H1 (cell line): ENCODE measurements around the gene PPIG. TPM values are rescaled to one million over a fixed set of nuclear protein-coding genes. Genes with fewer than 3 reads are reported as not detected.

ENCODE experiments used
- CTCF ChIA-PET: fragments of 300-600 bp; sonication (Branson Sonifier 250); formaldehyde crosslinking; loops from one replicate; lab custom pipeline; 2021; ENCODE audit not compliant: partially characterized antibody; lab: Charles Lee
- POLR2A ChIA-PET: fragments of 300-600 bp; sonication (Branson Sonifier 250); formaldehyde crosslinking; loops from one replicate; lab custom pipeline; 2021; ENCODE audit warnings: inconsistent platforms; ENCODE audit not compliant: partially characterized antibody; lab: Charles Lee
- DNase-seq, 2 experiments: peaks; one replicate each; pipeline versions ENCODE4 v3.0.0 to v3.0.0-alpha.2; 2010 to 2022; ENCODE audit warnings: low spot score in 2 of 2, low read depth in 1 of 2, mixed read lengths in 1 of 2
- FAIRE-seq: peaks from 2 replicates; lab custom pipeline; 2011; peaks lifted over from hg19 to GRCh38; lab: Jason Lieb, UNC
- H2AFZ ChIP-seq: 2 replicates; pipeline ENCODE4 v1.8.1; 2012; ENCODE audit warnings: low read length, inconsistent platforms
- H2AK5ac ChIP-seq: 2 replicates; pipeline ENCODE4 v1.6.1; 2013; ENCODE audit warnings: low read depth, low read length
- H2BK120ac ChIP-seq: replicated peaks from 2 replicates; pipeline ENCODE3; 2013; ENCODE audit warnings: low read depth, low read length, inconsistent platforms
- H2BK12ac ChIP-seq: 2 replicates; pipeline ENCODE4 v1.6.1; 2013; ENCODE audit warnings: low read depth, low read length
- H2BK15ac ChIP-seq: 2 replicates; pipeline ENCODE4 v1.6.1; 2013; ENCODE audit warnings: low read length
- H2BK20ac ChIP-seq: 2 replicates; pipeline ENCODE4 v1.6.1; 2013; ENCODE audit warnings: low read length
- H2BK5ac ChIP-seq: 2 replicates; pipeline ENCODE4 v1.6.1; 2013; ENCODE audit warnings: low read depth, low read length
- H3K14ac ChIP-seq: 2 replicates; pipeline ENCODE4 v1.6.1; 2013; ENCODE audit warnings: inconsistent platforms; ENCODE audit not compliant: insufficient read length
- H3K18ac ChIP-seq: 2 replicates; pipeline ENCODE4 v1.6.1; 2013; ENCODE audit warnings: low read length; ENCODE audit errors: extremely low read depth
- H3K23ac ChIP-seq: 2 replicates; pipeline ENCODE4 v1.6.1; 2013; ENCODE audit warnings: inconsistent platforms; ENCODE audit not compliant: insufficient read length
- H3K23me2 ChIP-seq: 2 replicates; pipeline ENCODE4 v1.6.1; 2013; ENCODE audit warnings: low read depth, low read length
- H3K27ac ChIP-seq: 2 replicates; pipeline ENCODE4 v1.6.1; 2011; ENCODE audit warnings: low read depth, low read length, inconsistent platforms
- H3K27me3 ChIP-seq, 4 experiments: replicated peaks in 1 of 4; 1 replicate in 1 of 4; 2 replicates in 3 of 4; pipeline versions ENCODE4 v1.6.1 to v1.8.1; 2011 to 2013; ENCODE audit warnings: low read length in 3 of 4, mild to moderate bottlenecking in 3 of 4, inconsistent platforms in 2 of 4, mixed read lengths in 2 of 4, moderate library complexity in 1 of 4; ENCODE audit not compliant: control insufficient read depth in 3 of 4, insufficient read depth in 3 of 4; ENCODE audit errors: extremely low read depth in 1 of 4
- H3K36me3 ChIP-seq, 4 experiments: 2 replicates each; pipeline versions ENCODE4 v1.6.1 to v1.8.1; 2011 to 2013; ENCODE audit warnings: mild to moderate bottlenecking in 4 of 4, low read length in 3 of 4, moderate library complexity in 2 of 4, control low read depth in 1 of 4, inconsistent platforms in 1 of 4; ENCODE audit not compliant: insufficient read depth in 4 of 4, control insufficient read depth in 2 of 4
- H3K4ac ChIP-seq: replicated peaks from 2 replicates; pipeline ENCODE3; 2013; ENCODE audit warnings: low read length, low read depth, mixed read lengths, inconsistent platforms; ENCODE audit not compliant: insufficient read length
- H3K4me1 ChIP-seq, 4 experiments: replicated peaks in 1 of 4; 1 replicate in 1 of 4; 2 replicates in 3 of 4; pipeline versions ENCODE4 v1.6.1 to v1.8.1; 2011 to 2013; ENCODE audit warnings: low read length in 3 of 4, inconsistent platforms in 2 of 4, mixed read lengths in 1 of 4; ENCODE audit not compliant: insufficient read depth in 4 of 4, control insufficient read depth in 3 of 4
- H3K4me2 ChIP-seq, 2 experiments: 2 replicates each; pipeline versions ENCODE4 v1.6.1 to v1.8.1; 2011 to 2013; ENCODE audit warnings: low read depth in 2 of 2, low read length in 2 of 2, control low read depth in 1 of 2, inconsistent platforms in 1 of 2, mild to moderate bottlenecking in 1 of 2; ENCODE audit not compliant: insufficient read depth in 1 of 2
- H3K4me3 ChIP-seq, 4 experiments: fragments of 200-600, 300-600 bp in 1 of 4; sonication (generic), shearing (Covaris generic), sonication (Bioruptor Twin) in 1 of 4; 2 replicates each; pipeline versions ENCODE4 v1.5.1 to v1.8.1; 2011 to 2016; ENCODE audit warnings: low read length in 4 of 4, low read depth in 3 of 4, control low read depth in 2 of 4, inconsistent platforms in 2 of 4, mild to moderate bottlenecking in 2 of 4, mixed read lengths in 1 of 4, moderate library complexity in 1 of 4; ENCODE audit not compliant: insufficient read depth in 2 of 4; ENCODE audit errors: extremely low read depth in 1 of 4
- H3K56ac ChIP-seq: replicated peaks from 2 replicates; pipeline ENCODE3; 2013; ENCODE audit warnings: low read depth, mild to moderate bottlenecking, mixed read lengths, low read length, inconsistent platforms; ENCODE audit not compliant: insufficient read length
- H3K79me1 ChIP-seq: 2 replicates; pipeline ENCODE4 v1.6.1; 2013; ENCODE audit warnings: low read depth, low read length, control low read depth
- H3K79me2 ChIP-seq, 2 experiments: 2 replicates each; pipeline versions ENCODE4 v1.6.1 to v1.8.1; 2012 to 2013; ENCODE audit warnings: low read length in 2 of 2, mild to moderate bottlenecking in 2 of 2, inconsistent platforms in 1 of 2; ENCODE audit not compliant: insufficient read depth in 2 of 2, control insufficient read depth in 1 of 2
- H3K9ac ChIP-seq, 4 experiments: replicated peaks in 1 of 4; 1 replicate in 1 of 4; 2 replicates in 3 of 4; pipeline versions ENCODE4 v1.6.1 to v1.8.1; 2011 to 2013; ENCODE audit warnings: low read depth in 3 of 4, low read length in 3 of 4, control low read depth in 2 of 4, mild to moderate bottlenecking in 2 of 4, moderate library complexity in 2 of 4, inconsistent platforms in 1 of 4; ENCODE audit errors: extremely low read depth in 1 of 4
- H3K9me3 ChIP-seq, 2 experiments: 2 replicates each; pipeline versions ENCODE4 v1.6.1 to v1.8.1; 2012 to 2013; ENCODE audit warnings: mild to moderate bottlenecking in 2 of 2, moderate library complexity in 2 of 2, control low read depth in 1 of 2, inconsistent platforms in 1 of 2, low read depth in 1 of 2, low read length in 1 of 2, mixed read lengths in 1 of 2; ENCODE audit not compliant: insufficient read depth in 2 of 2
- H4K20me1 ChIP-seq, 2 experiments: replicated peaks in 1 of 2; 2 replicates each; pipeline versions ENCODE3 to v1.8.1; 2011 to 2013; ENCODE audit warnings: inconsistent platforms in 2 of 2, low read length in 2 of 2, mild to moderate bottlenecking in 1 of 2; ENCODE audit not compliant: insufficient read depth in 2 of 2, control insufficient read depth in 1 of 2
- H4K5ac ChIP-seq: 2 replicates; pipeline ENCODE4 v1.6.1; 2013; ENCODE audit warnings: low read length, low read depth, mixed read lengths, inconsistent platforms; ENCODE audit not compliant: insufficient read length
- H4K8ac ChIP-seq: 2 replicates; pipeline ENCODE4 v1.8.0; 2013; ENCODE audit warnings: mild to moderate bottlenecking, moderate library complexity, low read length, inconsistent platforms; ENCODE audit not compliant: insufficient read depth; ENCODE audit errors: extremely low read depth
- H4K91ac ChIP-seq: replicated peaks from 2 replicates; pipeline ENCODE3; 2013; ENCODE audit warnings: low read length, mixed read lengths, inconsistent platforms; ENCODE audit not compliant: insufficient read length
- CHD1 ChIP-seq: IDR thresholded peaks from 2 replicates; pipeline ENCODE4 v1.6.1; 2012; ENCODE audit warnings: low read depth, low read length, improper control_type of control experiment
- POU5F1 ChIP-seq: IDR thresholded peaks from 2 replicates; pipeline ENCODE4 v1.6.1; 2011; ENCODE audit warnings: low read depth, mild to moderate bottlenecking, low read length, moderate library complexity
- RNF2 ChIP-seq: fragments of 200-900, 300-1000 bp; sonication (generic); IDR thresholded peaks from 2 replicates; pipeline ENCODE4 v1.7.1; 2016; ENCODE audit warnings: borderline replicate concordance, low read depth, mild to moderate bottlenecking, antibody characterized with exemption, low read length; ENCODE audit not compliant: poor library complexity, severe bottlenecking; ENCODE audit errors: missing control alignments
- SP1 ChIP-seq: IDR thresholded peaks from 2 replicates; pipeline ENCODE4 v1.6.1; 2011; ENCODE audit warnings: low read depth, low read length
- WGBS, 2 experiments: shearing (Covaris generic) in 1 of 2; methylation state at CpG; one replicate each; pipeline versions ENCODE4 v1.1.6 to v1.1.7; 2013 to 2015; ENCODE audit warnings: low lambda C conversion rate in 2 of 2, mixed read lengths in 2 of 2, inconsistent platforms in 1 of 2, low coverage in 1 of 2, missing lambda C conversion rate in 1 of 2; ENCODE audit not compliant: insufficient replicate concordance in 2 of 2, insufficient coverage in 1 of 2, insufficient read length in 1 of 2; ENCODE audit errors: extremely low coverage in 1 of 2, missing lambda C conversion rate in 1 of 2; 5-methylcytosine and 5-hydroxymethylcytosine counted together
- polyA plus RNA-seq, 7 experiments: library from polyadenylated mRNA; depleted of rRNA in 3 of 7; stranded (reverse) in 5 of 7; unstranded in 2 of 7; fragments of >200 nt in 5 of 7; fragments of 200-250 nt in 2 of 7; gene quantifications; 1 replicate in 5 of 7; 2 replicates in 1 of 7; 4 replicates in 1 of 7; pipeline versions ENCODE4 v1.2.1 to v1.2.3, GENCODE V29; 2011 to 2013; ENCODE audit warnings: missing spikeins in 2 of 7, mixed read lengths in 2 of 7
- total RNA-seq: library from RNA; stranded (reverse); fragmentation: NEBNext Ultra II Directional; extraction: Animal tissue kit (Norgen Biotek cat#: 25700); gene quantifications from 2 replicates; pipeline ENCODE4 v1.2.1, GENCODE V29; 2021

Gene PPIG
- total and polyA plus RNA-seq, 2 of the 8 experiments (the other 6 are each of a cell fraction or from before 2014, with no cell fraction given), result 14.7 to 71.0 TPM

DNA sequence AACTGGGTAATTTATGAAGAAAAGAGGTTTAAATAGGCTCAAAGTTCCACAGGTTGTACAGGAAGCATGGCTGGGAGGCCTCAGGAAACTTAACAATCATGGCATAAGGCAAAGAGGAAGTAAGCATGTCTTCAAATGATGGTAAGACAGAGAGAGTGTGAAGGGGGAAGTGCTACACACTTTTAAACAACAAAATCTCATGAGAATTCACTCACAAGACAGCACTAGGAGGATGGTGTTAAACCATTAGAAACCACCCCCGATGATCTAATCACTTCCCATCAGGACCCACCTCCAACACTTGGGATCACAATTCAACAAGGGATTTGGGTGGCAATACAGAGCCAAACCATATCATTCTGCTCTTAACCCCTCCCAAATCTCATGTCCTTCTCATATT is 75.2 kb downstream of the PPIG start:
- H2BK15ac ChIP-seq, result no peak overlapping the region
- H3K14ac ChIP-seq, result no peak overlapping the region
- no peaks in the 10 kb centered on the region; the same call in 1 of the 2 replicates for H3K23me2 ChIP-seq
- H3K9me3 ChIP-seq, result no peaks in the 10 kb centered on the region
- no peak overlapping the region for H2AK5ac ChIP-seq
- H2BK5ac ChIP-seq, result no peak overlapping the region
- H2BK12ac ChIP-seq, result no peak overlapping the region
- H3K4ac ChIP-seq, result no peak overlapping the region
- 95% methylated on average over 1 of the region's 1 CpG; no CpG with 5 or more reads in 1 of the 2 experiments for WGBS, 2 experiments
- no peaks in the 10 kb centered on the region for H3K79me2 ChIP-seq
- no peak overlapping the region for H4K8ac ChIP-seq
- no peak overlapping the region for H3K9ac ChIP-seq
- no peak overlapping the region for H3K23ac ChIP-seq
- no peak overlapping the region for H3K4me2 ChIP-seq
- H3K36me3 ChIP-seq, result no peaks in the 10 kb centered on the region
- no peak overlapping the region for H2AFZ ChIP-seq
- no peaks in the 10 kb centered on the region for H3K79me1 ChIP-seq
- no peak for DNase-seq
- no peak overlapping the region for H3K27ac ChIP-seq
- TF ChIP-seq CHD1, result no peak
- no peak for TF ChIP-seq SP1
- TF ChIP-seq POU5F1, result no peak
- TF ChIP-seq RNF2, result no peak
- TF ChIP-seq, all 59 proteins: peak for 0
- Histone ChIP-seq H4K20me1 (no peaks in the 10 kb centered on the region), H3K4me3 (no peak overlapping the region), H3K27me3 (no peaks in the 10 kb centered on the region), H4K5ac (no peak overlapping the region), H3K56ac (no peak overlapping the region), H3K4me1 (no peaks in the 10 kb centered on the region), H4K91ac (no peak overlapping the region), H3K18ac (no peak overlapping the region), H2BK120ac (no peak overlapping the region), H2BK20ac (no peak overlapping the region)
- ChIA-PET CTCF (no interaction called here), POLR2A (no interaction called here)
- FAIRE-seq, result no peak
